Mammary epithelial cell (primary cell): ENCODE data around the gene HAT1.

Experiments used
- CTCF ChIP-seq, 2 donors: IDR thresholded peaks in 1 of 2; conservative IDR thresholded peaks in 1 of 2; 2 replicates each; pipeline ENCODE4 v1.5.1; 2011 to 2012; ENCODE audit warnings: inconsistent platforms in 2 of 2, low read length in 2 of 2, mild to moderate bottlenecking in 2 of 2, control low read depth in 1 of 2, low read depth in 1 of 2; ENCODE audit not compliant: insufficient read depth in 1 of 2; ENCODE audit errors: extremely low read depth in 1 of 2
- EZH2 ChIP-seq: IDR thresholded peaks from 2 replicates; pipeline ENCODE4 v1.6.1; 2012; ENCODE audit warnings: low read length, inconsistent platforms, borderline replicate concordance

DNA sequence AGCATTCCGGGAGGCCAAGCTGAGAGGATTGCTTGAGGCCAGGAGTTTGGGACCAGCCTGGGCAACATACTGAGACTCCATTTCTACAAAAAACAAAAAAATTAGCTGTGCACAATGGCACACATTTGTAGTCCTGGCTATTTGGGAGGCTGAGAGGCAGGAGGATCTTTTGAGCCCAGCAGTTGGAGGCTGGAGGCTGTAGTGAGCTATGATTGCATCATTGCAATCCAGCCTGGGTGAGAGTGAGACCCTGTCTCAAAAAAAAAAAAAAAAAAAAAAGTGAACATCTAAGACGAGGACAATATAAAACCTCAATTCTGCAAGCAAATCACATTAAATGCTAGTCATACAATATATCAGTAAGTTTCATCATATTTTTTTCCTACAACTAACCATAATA, 2.8 kb upstream of the HAT1 start:
- no peak for TF ChIP-seq CTCF (conservative IDR thresholded peaks at IDR 0.05 in 1 of 2, IDR thresholded peaks at IDR 0.05 in 1 of 2; ENCODE audit: extremely low read depth in 1 of 2, insufficient read depth in 1 of 2, low read depth in 1 of 2, low read length in 2 of 2)
- no peak for TF ChIP-seq EZH2
